Small intestine (tissue), 7 donors: ENCODE measurements around the gene RGPD5. TPM values are rescaled to one million over a fixed set of nuclear protein-coding genes. Genes with fewer than 3 reads are reported as not detected.
"Not testable (repeated sequence)": the region's sequence is repeated elsewhere in the genome, so short reads cannot be mapped to it uniquely, and the experiment has no call there.

Experiments
- DNase-seq, 2 donors: peaks; one replicate each; pipeline versions ENCODE4 v3.0.0 to v3.0.0-alpha.2; 2013
- FAIRE-seq: peaks from 2 replicates; lab custom pipeline; 2012; peaks lifted over from hg19 to GRCh38; lab: Jason Lieb, UNC
- H3K27ac ChIP-seq, 3 donors: one replicate each; pipeline ENCODE4 v1.5.1; 2013; ENCODE audit warnings: low read length in 2 of 3, mild to moderate bottlenecking in 2 of 3, control low read depth in 1 of 3, inconsistent platforms in 1 of 3, low read depth in 1 of 3, moderate library complexity in 1 of 3
- H3K27me3 ChIP-seq, 3 donors: one replicate each; pipeline ENCODE4 v1.6.1; 2013; ENCODE audit warnings: low read length in 3 of 3, inconsistent platforms in 1 of 3; ENCODE audit not compliant: control insufficient read depth in 3 of 3, insufficient read depth in 3 of 3
- H3K36me3 ChIP-seq, 3 donors: one replicate each; pipeline ENCODE4 v1.6.1; 2013; ENCODE audit warnings: low read length in 3 of 3, inconsistent platforms in 1 of 3, low read depth in 1 of 3, mild to moderate bottlenecking in 1 of 3, moderate library complexity in 1 of 3; ENCODE audit not compliant: control insufficient read depth in 3 of 3, insufficient read depth in 2 of 3
- H3K4me1 ChIP-seq, 3 donors: one replicate each; pipeline ENCODE4 v1.6.1; 2013; ENCODE audit warnings: low read length in 2 of 3, inconsistent platforms in 1 of 3, low read depth in 1 of 3, mild to moderate bottlenecking in 1 of 3, moderate library complexity in 1 of 3; ENCODE audit not compliant: control insufficient read depth in 3 of 3, insufficient read depth in 2 of 3
- H3K4me3 ChIP-seq, 3 donors: one replicate each; pipeline ENCODE4 v1.5.1; 2013; ENCODE audit warnings: low read length in 3 of 3, control low read depth in 1 of 3, inconsistent platforms in 1 of 3, low read depth in 1 of 3, mild to moderate bottlenecking in 1 of 3, moderate library complexity in 1 of 3
- H3K9me3 ChIP-seq, 2 donors: one replicate each; pipeline ENCODE4 v1.6.1; 2013; ENCODE audit warnings: low read depth in 1 of 2, low read length in 1 of 2; ENCODE audit not compliant: control insufficient read depth in 2 of 2, insufficient read depth in 1 of 2
- WGBS, 3 donors: extraction: QIAGEN DNeasy Blood & Tissue Kit; methylation state at CpG; one replicate each; pipeline ENCODE4 v1.1.7; 2013; 5-methylcytosine and 5-hydroxymethylcytosine counted together
- polyA plus RNA-seq, 4 donors: library from polyadenylated mRNA; stranded (reverse) in 3 of 4; unstranded in 1 of 4; fragments of 200-250 nt in 3 of 4; fragments of 120-200 nt in 1 of 4; gene quantifications; one replicate each; pipeline versions ENCODE4 v1.2.1 to v1.2.3, GENCODE V29; 2013
- donor health status: healthy with polysubstance abuse.
- donor health status: control.
- donor health status: control.
- donor health status: Bipolar disorder and iron deficiency.
- donor health status: healthy.

RGPD5 gene
- polyA plus RNA-seq, 4 donors: 4.9 to 21.8 (median 7.8) TPM

DNA sequence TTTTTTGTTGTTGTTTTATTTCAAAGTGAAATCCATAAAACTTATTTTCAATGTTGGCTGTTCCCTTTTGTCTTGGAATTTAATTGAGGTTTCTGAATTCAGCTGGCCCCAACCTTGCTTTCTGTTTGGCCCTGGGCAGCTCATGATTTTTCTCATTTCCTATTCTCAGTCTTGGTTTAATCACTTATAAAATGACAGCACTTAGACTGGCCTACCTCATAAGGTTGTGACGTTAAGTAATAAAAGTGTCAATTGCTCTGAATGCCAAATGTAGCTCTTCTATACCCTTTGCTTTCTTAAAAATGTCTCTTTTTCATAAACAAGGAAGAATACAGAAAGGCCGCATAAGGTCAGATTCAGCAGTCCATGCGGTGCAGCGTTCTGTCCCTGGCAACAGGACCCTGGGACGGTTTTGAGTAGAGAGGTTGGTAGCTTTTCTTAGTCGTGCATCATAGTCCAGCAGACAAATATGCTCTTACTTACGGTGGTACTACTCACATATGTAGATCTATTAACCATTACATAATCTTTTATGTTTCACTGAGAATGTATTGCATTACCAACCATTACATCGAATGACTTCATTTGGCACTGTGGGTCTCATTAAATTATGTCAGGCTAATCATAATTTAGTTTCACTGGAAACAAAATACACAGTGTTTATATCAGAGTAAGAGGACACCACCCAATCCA lies 27.1 kb upstream of the RGPD5 start:
- not testable (repeated sequence) for H3K36me3 ChIP-seq, H3K4me1 ChIP-seq, H3K9me3 ChIP-seq, FAIRE-seq, H3K4me3 ChIP-seq, DNase-seq, H3K27ac ChIP-seq, H3K27me3 ChIP-seq
- WGBS, 3 donors: 80 to 91% (median 82%) methylated on average over 5 to 6 of the region's 8 CpGs

DNA sequence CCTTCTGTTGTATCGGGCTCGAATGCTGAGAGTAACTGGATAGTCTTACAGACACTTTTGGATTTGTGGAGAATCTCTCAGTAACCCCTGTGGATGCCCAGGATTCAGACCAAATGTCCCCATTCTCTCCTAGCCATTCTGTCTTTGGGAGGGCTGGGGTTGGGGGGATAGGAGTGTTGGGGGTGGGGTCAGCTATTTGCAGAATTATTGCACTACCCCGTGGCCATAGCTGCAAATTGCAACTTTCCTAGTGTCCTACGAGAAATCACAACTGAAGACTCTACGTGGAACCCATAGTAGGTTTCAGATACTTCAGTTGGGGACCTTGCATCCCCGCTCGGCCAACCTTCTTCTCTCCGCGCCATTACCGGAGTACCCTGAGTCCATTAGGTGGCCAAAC lies 25.2 kb upstream of the RGPD5 start:
- H3K27ac ChIP-seq, H3K27me3 ChIP-seq, H3K9me3 ChIP-seq, FAIRE-seq, DNase-seq, H3K4me3 ChIP-seq, H3K36me3 ChIP-seq, H3K4me1 ChIP-seq: not testable (repeated sequence)
- no CpG with 5 or more reads among the region's 10 CpGs for WGBS, 3 donors

DNA sequence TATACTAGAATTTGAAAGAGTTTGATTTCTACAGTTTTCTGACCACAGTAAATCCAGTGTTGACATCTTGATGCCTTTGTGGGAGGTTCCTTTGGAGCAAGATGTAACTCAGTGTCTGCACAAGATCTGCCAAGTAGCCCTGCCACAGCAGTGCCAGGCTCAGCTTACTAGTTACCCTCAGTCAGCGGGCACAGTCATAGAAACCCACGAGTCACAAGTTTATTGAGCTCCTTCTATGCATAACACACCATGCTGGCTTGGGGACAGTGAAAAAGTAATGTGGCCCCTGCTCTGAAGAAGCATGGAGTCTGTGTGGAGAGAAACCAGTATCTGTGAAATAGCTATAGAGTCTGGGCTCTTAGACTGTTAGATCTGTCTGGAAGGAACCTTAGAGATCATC lies 15.0 kb upstream of the RGPD5 start:
- not testable (repeated sequence) for H3K27me3 ChIP-seq, FAIRE-seq, H3K9me3 ChIP-seq, H3K4me1 ChIP-seq, H3K36me3 ChIP-seq, H3K4me3 ChIP-seq, DNase-seq, H3K27ac ChIP-seq
- WGBS, 3 donors: no CpG with 5 or more reads among the region's 2 CpGs

DNA sequence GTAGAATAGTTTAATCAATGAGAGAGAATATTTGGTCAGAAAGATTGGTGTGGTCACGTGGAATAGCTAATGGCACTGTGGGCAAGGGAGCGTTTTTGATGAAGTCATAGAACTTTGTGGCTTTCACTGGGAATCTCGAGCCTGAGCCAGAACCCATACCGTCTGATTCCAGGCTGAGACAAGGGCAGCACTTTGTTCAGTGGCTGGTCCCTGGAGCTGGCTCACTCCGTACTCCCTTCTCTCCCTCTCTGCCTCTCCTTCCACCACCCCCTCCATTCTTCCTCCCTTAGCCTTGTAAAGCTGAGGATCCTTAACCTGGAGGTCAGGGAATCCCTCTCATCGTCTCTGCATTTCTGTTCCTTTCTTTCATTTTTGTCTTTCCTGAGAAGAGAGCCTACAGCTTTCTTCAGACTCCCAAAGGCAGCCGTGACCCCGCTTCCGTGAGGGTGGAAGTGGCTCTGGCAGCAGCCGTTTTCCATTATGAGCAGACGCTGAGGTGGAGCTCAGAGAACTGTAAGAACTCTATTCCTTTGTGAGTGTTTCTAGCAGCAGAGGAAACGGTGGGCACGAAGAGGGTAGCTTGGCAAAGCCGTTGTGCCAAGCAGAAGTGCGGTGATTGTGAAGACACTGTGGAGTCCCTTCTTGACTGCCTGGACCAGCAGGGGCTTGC lies 12.8 kb upstream of the RGPD5 start:
- not testable (repeated sequence) for FAIRE-seq, H3K36me3 ChIP-seq, DNase-seq, H3K27me3 ChIP-seq, H3K9me3 ChIP-seq, H3K4me1 ChIP-seq, H3K27ac ChIP-seq, H3K4me3 ChIP-seq
- no CpG with 5 or more reads among the region's 15 CpGs for WGBS, 3 donors

DNA sequence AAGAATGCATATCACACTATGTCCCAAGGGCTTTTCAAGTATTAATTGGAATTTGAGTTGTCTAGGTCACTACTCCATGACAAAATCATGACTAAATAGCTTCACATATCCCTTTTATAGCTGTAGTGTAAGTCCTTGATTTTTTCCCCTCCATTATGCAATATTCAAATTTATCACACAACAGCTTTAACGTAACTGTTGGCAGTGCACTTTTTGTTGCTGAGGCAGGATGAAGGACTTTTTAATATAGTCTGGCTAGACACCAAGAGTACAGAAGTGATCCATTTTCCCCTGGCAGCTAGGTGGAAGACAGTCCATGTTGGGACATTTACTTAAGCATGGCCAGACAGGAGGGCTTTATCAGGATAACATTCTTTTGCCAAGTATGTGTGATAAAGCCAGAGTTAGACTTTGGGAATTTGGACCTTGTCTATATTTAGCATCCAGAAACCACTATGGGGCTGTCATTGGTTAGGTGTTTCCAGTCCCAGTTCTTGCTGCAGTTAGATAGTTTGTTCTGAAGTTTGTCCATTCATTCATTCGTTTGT lies 11.6 kb upstream of the RGPD5 start:
- not testable (repeated sequence) for FAIRE-seq, H3K27ac ChIP-seq, H3K4me3 ChIP-seq, H3K9me3 ChIP-seq, H3K27me3 ChIP-seq, H3K36me3 ChIP-seq, DNase-seq, H3K4me1 ChIP-seq
- WGBS, 3 donors: no CpG with 5 or more reads among the region's 2 CpGs

DNA sequence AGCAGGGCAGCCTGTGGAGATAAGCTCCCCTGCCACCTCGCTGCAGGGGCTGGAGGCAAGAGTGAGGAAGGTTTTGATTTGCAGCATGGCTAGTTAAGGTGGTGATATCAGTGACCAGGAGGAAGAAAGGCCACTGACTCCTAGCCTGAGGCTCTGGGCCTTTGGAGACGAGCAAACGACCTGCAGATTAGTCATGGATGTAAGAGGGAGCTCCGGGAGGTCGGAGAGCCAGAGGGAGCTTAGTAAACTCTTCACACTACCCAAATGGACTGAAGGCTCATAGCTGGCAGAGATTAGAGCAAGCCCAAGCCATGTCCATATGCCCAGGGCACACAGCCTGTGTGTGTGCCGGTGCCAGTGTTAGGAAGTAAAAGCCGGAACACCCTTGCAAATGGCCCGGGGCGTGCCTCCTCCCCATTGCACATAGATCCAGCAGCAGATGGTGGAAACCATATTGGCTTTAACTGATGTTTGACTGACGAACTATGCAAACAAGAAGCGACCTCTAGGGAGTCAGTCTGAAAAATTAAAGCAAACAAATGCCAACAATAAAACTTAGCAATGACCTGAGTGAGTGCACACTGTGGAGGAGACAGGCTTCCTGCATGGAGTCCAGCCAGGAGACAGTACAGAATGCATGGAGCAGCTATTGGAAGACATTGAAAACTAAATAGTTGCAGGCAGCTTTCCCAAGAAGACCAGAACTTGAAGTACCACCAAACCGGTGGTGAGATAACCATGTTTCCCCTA lies 2.4 kb upstream of the RGPD5 start:
- H3K9me3 ChIP-seq, H3K27ac ChIP-seq, H3K36me3 ChIP-seq, DNase-seq, H3K4me3 ChIP-seq, H3K4me1 ChIP-seq, H3K27me3 ChIP-seq, FAIRE-seq: not testable (repeated sequence)
- WGBS, 3 donors: no CpG with 5 or more reads among the region's 12 CpGs

DNA sequence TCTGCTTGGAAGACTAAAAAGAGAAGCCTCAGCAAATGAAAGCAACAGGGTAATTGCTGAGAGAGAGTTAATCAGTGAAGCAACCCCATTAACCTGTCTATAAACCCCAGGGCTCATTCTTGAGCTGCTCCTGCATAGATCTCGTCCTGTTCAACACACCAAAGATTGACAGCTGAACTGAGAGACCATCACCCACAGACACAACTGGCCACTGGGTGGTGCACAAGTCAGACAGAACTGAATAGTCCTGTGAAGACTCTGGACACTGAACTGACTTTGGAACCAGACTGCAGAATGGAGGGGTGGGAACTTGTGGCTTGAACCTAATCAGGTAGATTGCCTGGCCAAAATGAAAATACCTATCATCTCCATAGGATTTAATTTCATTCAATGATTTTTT lies 1.4 kb upstream of the RGPD5 start:
- DNase-seq, H3K4me3 ChIP-seq, H3K4me1 ChIP-seq, FAIRE-seq, H3K9me3 ChIP-seq, H3K27ac ChIP-seq, H3K36me3 ChIP-seq, H3K27me3 ChIP-seq: not testable (repeated sequence)
- WGBS, 3 donors: no CpG with 5 or more reads among the region's 1 CpG

DNA sequence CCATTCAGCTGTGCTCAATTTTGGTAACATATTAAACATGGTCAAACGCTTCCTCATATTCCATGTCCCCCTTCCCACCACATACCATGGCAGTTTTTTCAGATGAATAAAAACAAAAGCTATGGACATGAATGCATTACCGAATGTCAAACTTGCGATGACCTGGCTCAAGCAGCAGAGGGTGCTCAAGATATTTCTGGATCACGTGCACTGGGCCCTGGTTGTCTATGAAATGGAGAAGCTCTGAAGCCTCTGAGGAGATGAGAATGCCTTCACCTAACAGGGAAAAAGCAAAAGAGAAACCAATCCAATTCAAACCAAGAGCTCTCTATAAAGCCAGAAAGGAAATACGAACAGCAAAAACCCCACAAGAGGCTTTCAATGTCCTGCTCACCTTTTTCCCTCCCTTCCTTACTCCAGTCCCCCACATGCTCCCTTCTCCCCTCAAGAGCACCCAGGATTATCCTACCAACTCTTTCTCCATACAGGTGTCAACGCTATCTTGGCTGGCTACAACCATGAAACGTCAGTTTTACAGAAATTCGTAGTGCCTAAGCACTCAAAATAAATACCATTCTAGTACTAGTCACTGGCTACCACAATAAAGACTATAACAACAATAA lies 77.1 kb downstream of the RGPD5 start:
- not testable (repeated sequence) for H3K4me1 ChIP-seq, FAIRE-seq

More for the DNA sequence above, 77.1 kb downstream of the RGPD5 start:
- not testable (repeated sequence) for H3K36me3 ChIP-seq, H3K27ac ChIP-seq, H3K9me3 ChIP-seq, H3K4me3 ChIP-seq, H3K27me3 ChIP-seq, DNase-seq
- no CpG with 5 or more reads among the region's 8 CpGs for WGBS, 3 donors
